ENCODE data around the gene TRPC4AP.
"Not testable (repeated sequence)": the region's sequence is repeated elsewhere in the genome, so short reads cannot be mapped to it uniquely, and the experiment has no call there.

The TRPC4AP gene

DNA sequence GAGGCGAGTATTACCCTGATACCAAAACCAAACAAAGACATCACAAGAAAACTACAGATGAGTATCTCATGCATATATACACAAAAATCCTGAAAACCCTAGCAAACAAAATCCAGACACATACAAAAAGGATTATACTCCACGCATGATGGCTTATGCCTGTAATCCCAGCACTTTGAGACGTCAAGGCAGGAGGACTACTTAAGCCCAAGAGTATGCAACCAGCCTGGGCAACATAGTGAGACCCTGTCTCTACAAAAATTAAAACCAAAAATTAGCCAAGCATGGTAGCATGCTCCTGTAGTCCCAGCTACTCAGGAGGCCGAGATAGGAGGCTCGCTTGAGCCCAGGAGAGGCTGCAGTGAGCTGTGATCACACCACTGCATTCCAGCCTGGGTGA, 32.4 kb downstream of the TRPC4AP start:
- H3K36me3 ChIP-seq = peaks cover 81% of the 10 kb centered on the region
- H3K4me2 ChIP-seq = no peak overlapping the region
- H3K9ac ChIP-seq = no peak overlapping the region
- peaks cover 84% of the 10 kb centered on the region for H4K20me1 ChIP-seq
- peaks cover 13% of the 10 kb centered on the region; the same call in 1 of the 2 replicates for H3K9me3 ChIP-seq
- no peak for TF ChIP-seq Cebpa-rat (IDR thresholded peaks at IDR 0.05)
- H3K27ac ChIP-seq = no peak overlapping the region
- H3K4me3 ChIP-seq = no peak overlapping the region
- no peaks in the 10 kb centered on the region for H3K4me1 ChIP-seq
- H3K27me3 ChIP-seq = no peaks in the 10 kb centered on the region

DNA sequence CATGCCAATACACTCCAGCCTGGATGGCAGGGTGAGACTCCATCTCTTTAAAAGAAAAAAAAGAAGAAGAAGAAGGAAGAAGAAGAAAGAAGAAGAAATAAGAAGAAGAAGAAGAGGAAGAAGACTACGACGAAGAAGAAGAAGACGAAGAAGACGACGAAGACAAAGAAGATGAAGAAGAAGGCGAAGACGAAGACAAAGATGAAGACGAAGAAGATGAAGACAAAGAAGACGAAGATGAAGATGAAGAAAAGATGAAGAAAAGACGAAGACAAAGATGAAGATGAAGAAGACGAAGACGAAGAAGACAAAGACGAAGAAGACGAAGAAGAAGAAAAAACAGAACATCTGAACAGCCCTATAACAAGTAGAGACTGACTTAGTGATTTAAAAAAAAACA, 33.0 kb downstream of the TRPC4AP start:
- Histone ChIP-seq H3K4me2 (no peak overlapping the region), H3K4me1 (no peaks in the 10 kb centered on the region), H3K4me3 (no peak overlapping the region), H3K36me3 (peaks cover 83% of the 10 kb centered on the region), H4K20me1 (peaks cover 83% of the 10 kb centered on the region), H3K27ac (no peak overlapping the region), H3K27me3 (no peaks in the 10 kb centered on the region), H3K9me3 (peaks cover 13% of the 10 kb centered on the region; the same call in 1 of the 2 replicates), H3K9ac (no peak overlapping the region)
- TF ChIP-seq Cebpa-rat (IDR thresholded peaks at IDR 0.05) = no peak

DNA sequence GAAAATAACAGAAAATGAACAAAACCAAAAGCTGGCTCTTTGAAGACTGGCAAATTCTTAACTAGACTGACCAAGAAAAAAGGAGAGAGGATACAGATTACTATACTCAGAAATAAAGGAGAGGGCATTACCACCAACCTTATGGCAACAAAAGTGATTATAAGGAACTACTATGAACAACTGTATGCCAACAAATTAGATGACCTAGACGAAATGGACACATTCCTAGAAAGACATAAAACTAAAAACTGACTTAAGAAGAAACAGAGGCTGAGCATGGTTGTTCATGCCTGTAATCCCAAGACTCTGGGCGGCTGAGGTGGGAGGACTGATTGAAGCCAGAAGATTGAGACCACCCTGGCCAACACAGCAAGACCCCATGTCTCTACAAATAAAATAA, 33.5 kb downstream of the TRPC4AP start:
- H3K9ac ChIP-seq = no peak overlapping the region
- no peak overlapping the region for H3K4me3 ChIP-seq
- H3K4me1 ChIP-seq = no peaks in the 10 kb centered on the region
- H4K20me1 ChIP-seq = peaks cover 83% of the 10 kb centered on the region
- peaks cover 84% of the 10 kb centered on the region for H3K36me3 ChIP-seq
- H3K4me2 ChIP-seq = no peak overlapping the region
- H3K9me3 ChIP-seq = peaks cover 13% of the 10 kb centered on the region; the same call in 1 of the 2 replicates
- no peak for TF ChIP-seq Cebpa-rat (IDR thresholded peaks at IDR 0.05)
- no peak overlapping the region for H3K27ac ChIP-seq
- no peaks in the 10 kb centered on the region for H3K27me3 ChIP-seq

DNA sequence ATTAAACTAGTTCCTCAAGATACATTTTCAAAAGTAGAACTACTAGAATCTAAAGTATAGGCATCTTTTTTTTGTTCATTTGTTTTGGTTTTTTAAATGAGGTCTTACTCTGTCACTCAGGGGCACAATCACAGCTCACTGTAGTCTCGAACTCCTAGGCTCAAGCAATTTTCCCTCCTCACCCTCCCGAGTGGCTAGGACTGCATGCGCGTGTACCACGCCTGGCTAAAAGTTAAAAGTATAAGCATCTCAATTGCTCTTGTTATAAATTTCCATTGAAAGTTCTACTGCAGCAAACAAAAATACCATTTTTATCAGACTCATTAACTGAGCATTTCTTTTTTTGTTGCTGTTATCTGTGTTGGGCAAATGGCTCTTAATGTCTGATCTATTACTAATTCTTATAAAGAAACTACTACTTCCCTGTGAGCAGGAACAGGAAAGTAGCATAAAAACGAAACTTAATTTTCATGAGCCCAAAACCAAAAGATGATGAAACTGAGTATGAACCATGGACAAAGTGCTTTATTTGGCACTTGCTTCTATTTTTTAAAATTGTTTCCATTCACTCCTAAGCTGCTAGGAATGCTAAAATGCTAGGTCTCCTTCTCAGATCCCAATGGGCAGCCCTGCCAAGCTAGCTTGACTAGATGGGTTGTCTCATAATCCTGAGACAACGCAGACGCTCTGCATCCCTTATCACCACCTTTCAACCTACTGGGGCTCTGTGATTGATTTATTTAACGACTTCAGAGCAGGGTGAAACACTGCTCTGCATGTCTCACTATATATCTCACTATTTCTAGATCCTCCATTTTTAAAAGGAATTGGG, 36.9 kb downstream of the TRPC4AP start:
- Histone ChIP-seq H3K4me3 (no peak overlapping the region), H3K27ac (no peak overlapping the region), H3K4me2 (no peak overlapping the region), H3K4me1 (no peaks in the 10 kb centered on the region), H3K36me3 (peaks cover 80% of the 10 kb centered on the region), H4K20me1 (peaks cover 54% of the 10 kb centered on the region), H3K9me3 (peaks cover 6% of the 10 kb centered on the region; the same call in 1 of the 2 replicates), H3K27me3 (no peaks in the 10 kb centered on the region), H3K9ac (no peak overlapping the region)
- no peak for TF ChIP-seq Cebpa-rat (IDR thresholded peaks at IDR 0.05)

DNA sequence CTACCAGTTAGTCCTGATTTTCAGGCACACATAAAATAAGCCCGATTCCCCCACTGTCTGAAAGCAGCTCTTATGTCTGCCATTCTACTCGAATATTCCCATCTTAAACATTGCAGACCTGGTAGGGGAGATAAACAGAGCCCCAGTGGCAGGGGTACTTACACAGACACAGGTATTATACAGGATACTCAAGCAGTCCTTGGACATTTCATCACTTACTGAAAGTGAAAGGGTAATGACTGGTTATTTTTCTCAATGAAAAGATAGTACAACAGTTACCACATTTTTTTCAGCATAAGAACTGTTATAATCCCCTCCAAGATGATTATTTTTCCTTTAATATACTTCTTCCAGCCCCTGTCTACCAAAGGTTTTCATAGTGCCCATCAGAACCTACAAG, 37.8 kb downstream of the TRPC4AP start:
- no peak for TF ChIP-seq Cebpa-rat (IDR thresholded peaks at IDR 0.05)
- no peaks in the 10 kb centered on the region for H3K27me3 ChIP-seq
- no peaks in the 10 kb centered on the region for H3K4me1 ChIP-seq
- H3K27ac ChIP-seq = no peak overlapping the region
- H3K36me3 ChIP-seq = peaks cover 82% of the 10 kb centered on the region
- H3K9ac ChIP-seq = no peak overlapping the region
- H3K9me3 ChIP-seq = no peaks in the 10 kb centered on the region
- H3K4me2 ChIP-seq = no peak overlapping the region
- peaks cover 46% of the 10 kb centered on the region for H4K20me1 ChIP-seq
- no peak overlapping the region for H3K4me3 ChIP-seq

DNA sequence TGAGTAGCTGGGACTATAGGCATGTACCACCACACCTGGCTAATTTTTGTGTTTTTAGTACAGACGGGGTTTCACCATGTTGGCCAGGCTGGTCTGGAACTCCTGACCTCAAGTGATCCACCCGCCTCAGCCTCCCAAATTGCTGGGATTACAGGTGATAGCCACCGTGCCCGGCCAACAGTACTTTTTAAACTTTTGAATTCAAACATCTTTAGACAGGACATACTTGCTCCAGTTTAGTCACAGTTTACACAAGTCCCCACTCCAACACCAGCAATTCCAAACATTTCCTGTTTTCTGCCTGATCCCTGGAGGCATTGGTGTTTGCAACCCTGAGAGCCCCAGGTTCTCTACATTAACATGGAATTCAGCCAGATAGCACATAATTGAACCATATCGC, 40.0 kb downstream of the TRPC4AP start:
- H3K9me3 ChIP-seq, H3K27me3 ChIP-seq, H3K4me3 ChIP-seq, H3K27ac ChIP-seq, H3K4me1 ChIP-seq, H3K9ac ChIP-seq, H3K4me2 ChIP-seq: not testable (repeated sequence)
- H4K20me1 ChIP-seq = peaks cover 24% of the 10 kb centered on the region
- peaks cover 91% of the 10 kb centered on the region for H3K36me3 ChIP-seq

DNA sequence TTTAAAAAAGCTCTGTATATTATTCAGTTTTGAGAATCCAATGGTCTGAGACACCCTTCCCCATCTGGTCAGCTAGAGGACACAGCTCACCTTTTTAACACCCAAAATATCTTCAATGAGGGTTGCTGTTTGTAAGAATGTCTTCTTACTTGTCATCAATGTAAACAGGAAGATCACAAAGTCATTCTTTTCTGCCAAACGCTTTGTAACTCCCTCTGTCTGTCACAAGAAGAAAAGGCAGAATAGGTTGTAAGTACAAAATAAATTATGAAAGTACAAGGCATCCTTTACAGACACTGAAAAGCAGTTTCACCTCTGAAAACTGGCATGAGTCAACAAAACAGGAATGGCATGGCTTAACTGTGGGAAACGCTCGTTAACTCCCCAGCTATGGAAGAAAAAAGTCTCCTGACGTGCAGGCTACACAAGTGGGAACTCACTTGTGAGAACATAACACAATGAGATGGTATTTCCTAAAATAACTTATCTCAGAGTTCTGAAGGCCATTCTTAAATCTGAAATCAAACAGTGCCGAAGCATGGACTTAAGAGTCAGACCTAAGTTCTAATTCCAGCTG, 42.7 kb downstream of the TRPC4AP start:
- no peaks in the 10 kb centered on the region for H3K27me3 ChIP-seq
- H3K4me3 ChIP-seq = no peak overlapping the region
- no peak for TF ChIP-seq Cebpa-rat (IDR thresholded peaks at IDR 0.05)
- no peak overlapping the region for H3K27ac ChIP-seq
- H3K9me3 ChIP-seq = no peaks in the 10 kb centered on the region
- H3K9ac ChIP-seq = no peak overlapping the region
- peaks cover 89% of the 10 kb centered on the region for H3K36me3 ChIP-seq
- peaks cover 13% of the 10 kb centered on the region; the same call in 1 of the 2 replicates for H4K20me1 ChIP-seq
- H3K4me2 ChIP-seq = no peak overlapping the region
- H3K4me1 ChIP-seq = no peaks in the 10 kb centered on the region

DNA sequence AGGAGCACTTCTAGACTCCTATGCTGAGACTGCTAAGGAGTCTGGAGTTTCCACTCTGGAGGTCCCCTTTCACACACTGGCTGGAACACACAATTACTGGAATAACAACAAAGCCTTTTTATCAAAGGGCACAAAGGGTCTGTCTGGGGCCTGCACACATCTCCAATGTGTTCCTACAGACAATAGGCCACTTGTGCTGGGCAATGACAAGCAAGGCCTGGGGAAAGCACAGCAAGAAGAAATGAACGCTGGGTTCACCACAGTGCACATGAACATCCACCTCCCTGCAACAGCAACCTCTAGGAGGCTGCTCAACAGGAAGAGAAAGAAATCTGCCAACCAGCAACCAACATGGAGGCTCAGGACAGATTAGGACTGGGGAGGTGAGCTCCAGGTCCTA, 43.9 kb downstream of the TRPC4AP start:
- H3K9me3 ChIP-seq = no peaks in the 10 kb centered on the region
- no peak overlapping the region for H3K4me2 ChIP-seq
- no peak overlapping the region for H3K9ac ChIP-seq
- H3K4me1 ChIP-seq = no peaks in the 10 kb centered on the region
- peaks cover 1% of the 10 kb centered on the region; the same call in 1 of the 2 replicates for H4K20me1 ChIP-seq
- no peak overlapping the region for H3K4me3 ChIP-seq
- no peak for TF ChIP-seq Cebpa-rat (IDR thresholded peaks at IDR 0.05)
- peaks cover 89% of the 10 kb centered on the region for H3K36me3 ChIP-seq
- H3K27me3 ChIP-seq = no peaks in the 10 kb centered on the region
- H3K27ac ChIP-seq = no peak overlapping the region

DNA sequence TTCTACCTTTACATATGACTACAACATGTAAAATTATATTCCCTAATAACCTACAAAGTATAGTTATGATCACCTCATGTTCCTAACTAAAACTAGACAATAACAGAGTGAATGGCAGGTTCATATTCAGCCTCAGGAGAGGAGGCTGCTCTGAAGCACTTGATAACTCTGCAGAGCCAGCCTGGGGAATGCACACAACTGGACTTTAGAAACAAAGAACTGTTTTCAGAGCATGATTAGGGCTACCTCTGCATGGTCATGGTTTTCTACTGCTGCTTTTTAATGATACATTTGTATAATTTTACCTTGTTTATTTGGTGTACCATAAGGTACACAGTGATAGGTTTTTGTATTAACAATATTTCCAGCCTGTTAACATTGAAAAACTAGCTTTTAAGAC, 50.3 kb downstream of the TRPC4AP start:
- H3K4me3 ChIP-seq = no peak overlapping the region
- H3K27ac ChIP-seq = no peak overlapping the region
- no peaks in the 10 kb centered on the region for H3K27me3 ChIP-seq
- no peak for TF ChIP-seq Cebpa-rat (IDR thresholded peaks at IDR 0.05)
- peaks cover 32% of the 10 kb centered on the region for H4K20me1 ChIP-seq
- no peak overlapping the region for H3K4me2 ChIP-seq
- peaks cover 93% of the 10 kb centered on the region for H3K36me3 ChIP-seq
- H3K9ac ChIP-seq = no peak overlapping the region
- H3K9me3 ChIP-seq = no peaks in the 10 kb centered on the region
- H3K4me1 ChIP-seq = no peaks in the 10 kb centered on the region

DNA sequence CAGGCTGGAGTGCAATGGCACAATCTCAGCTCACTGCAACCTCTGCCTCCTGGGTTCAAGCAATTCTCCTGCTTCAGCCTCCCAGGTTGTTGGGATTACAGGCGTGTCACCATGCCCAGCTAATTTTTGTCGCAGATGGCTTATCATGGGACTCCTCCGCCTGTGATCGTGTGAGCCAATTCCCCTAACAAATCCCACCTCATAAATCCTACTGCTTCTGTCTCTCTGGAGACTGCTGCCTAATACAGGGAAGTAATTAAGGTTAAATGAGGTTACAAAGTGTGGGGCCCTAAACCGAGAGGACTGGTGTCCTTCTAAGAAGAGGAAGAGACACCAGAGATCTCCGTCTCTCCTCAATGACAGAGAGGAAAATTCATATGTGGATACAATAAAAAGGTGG, 52.0 kb downstream of the TRPC4AP start:
- H3K4me3 ChIP-seq = no peak overlapping the region
- no peak overlapping the region for H3K27ac ChIP-seq
- H3K4me1 ChIP-seq = no peaks in the 10 kb centered on the region
- peaks cover 32% of the 10 kb centered on the region for H4K20me1 ChIP-seq
- no peak overlapping the region for H3K4me2 ChIP-seq
- no peaks in the 10 kb centered on the region for H3K27me3 ChIP-seq
- no peak overlapping the region for H3K9ac ChIP-seq
- no peak for TF ChIP-seq Cebpa-rat (IDR thresholded peaks at IDR 0.05)
- no peaks in the 10 kb centered on the region for H3K9me3 ChIP-seq
- H3K36me3 ChIP-seq = peaks cover 93% of the 10 kb centered on the region

All from BLaER1 (cell line).